ENCODE results near the gene TLDC2.
A peak's percentile ranks its signal among the peaks of the same experiment; 100 is the strongest.
"Not testable (repeated sequence)": the region's sequence is repeated elsewhere in the genome, so short reads cannot be mapped to it uniquely, and the experiment has no call there.

Gene TLDC2

GRCh38 chr20:36835025-36835424 is 40.9 kb upstream of the TLDC2 start:
- TF ChIP-seq CTCF (IDR thresholded peaks at IDR 0.05; ENCODE audit: borderline replicate concordance, insufficient read depth, low read depth, low read length): no peak
- H3K4me3 ChIP-seq (ENCODE audit: low read depth, low read length): no peak overlapping the region

GRCh38 chr20:36835453-36836198 is 40.3 kb upstream of the TLDC2 start:
- H3K4me3 ChIP-seq (ENCODE audit: low read depth, low read length): peak overlapping the region; percentile 26
- TF ChIP-seq CTCF (IDR thresholded peaks at IDR 0.05; ENCODE audit: borderline replicate concordance, insufficient read depth, low read depth, low read length): no peak

- H3K4me3 ChIP-seq (ENCODE audit: low read depth, low read length): peak overlapping the region; percentile 16
- TF ChIP-seq CTCF (IDR thresholded peaks at IDR 0.05; ENCODE audit: borderline replicate concordance, insufficient read depth, low read depth, low read length): peak; percentile 73
Measured at GRCh38 chr20:36836591-36837269, 39.2 kb upstream of the TLDC2 start.

GRCh38 chr20:36838376-36838775 is 37.6 kb upstream of the TLDC2 start:
- H3K4me3 ChIP-seq (ENCODE audit: low read depth, low read length): not testable (repeated sequence)

- H3K4me3 ChIP-seq (ENCODE audit: low read depth, low read length): no peak overlapping the region
- TF ChIP-seq CTCF (IDR thresholded peaks at IDR 0.05; ENCODE audit: borderline replicate concordance, insufficient read depth, low read depth, low read length): no peak
Measured at GRCh38 chr20:36839150-36839549, 36.8 kb upstream of the TLDC2 start.

GRCh38 chr20:36841030-36841429 is 34.9 kb upstream of the TLDC2 start:
- H3K4me3 ChIP-seq (ENCODE audit: low read depth, low read length): not testable (repeated sequence)

GRCh38 chr20:36845288-36845971 is 30.5 kb upstream of the TLDC2 start:
- H3K4me3 ChIP-seq (ENCODE audit: low read depth, low read length): no peak overlapping the region

More at GRCh38 chr20:36845288-36845971, 30.5 kb upstream of the TLDC2 start:
- no peak for TF ChIP-seq CTCF (IDR thresholded peaks at IDR 0.05; ENCODE audit: borderline replicate concordance, insufficient read depth, low read depth, low read length)
